Activated CD8-positive, alpha-beta T cell treated with anti-CD3 and anti-CD28 coated beads, Interleukin-2, amount 10 ng/mL, durations not matched to agents 7 days and 5 days (primary cell): ENCODE data around the gene UBL3. TPM values are rescaled to one million over a fixed set of nuclear protein-coding genes. Genes with fewer than 3 reads are reported as not detected.

ENCODE experiments used
- ATAC-seq: fragments of 150-1000 bp; cut with Tn5 transposase; one replicate; pipeline ENCODE4 v1.10.0; 2021; ENCODE audit warnings: moderate library complexity
- CTCF ChIA-PET: fragments of 350-600 bp; sonication (Branson Sonifier 250); formaldehyde crosslinking; loops from one replicate; lab custom pipeline; 2021; ENCODE audit warnings: antibody characterized with exemption; lab: Charles Lee
- POLR2A ChIA-PET: fragments of 350-600 bp; sonication (Branson Sonifier 250); formaldehyde crosslinking; loops from one replicate; lab custom pipeline; 2021; ENCODE audit warnings: antibody characterized with exemption; lab: Charles Lee
- DNase-seq: peaks from one replicate; pipeline ENCODE4 v3.0.0-alpha.2; 2020
- H3K27ac Mint-ChIP-seq: one replicate; pipeline ENCODE4 v1.8.0; 2021; ENCODE audit warnings: mild to moderate bottlenecking, mixed read lengths
- H3K27me3 Mint-ChIP-seq: one replicate; pipeline ENCODE4 v1.8.0; 2021; ENCODE audit warnings: low read depth, mixed read lengths
- H3K36me3 Mint-ChIP-seq: one replicate; pipeline ENCODE4 v1.8.0; 2021; ENCODE audit warnings: low read depth, mixed read lengths
- H3K4me1 Mint-ChIP-seq: one replicate; pipeline ENCODE4 v1.8.0; 2021; ENCODE audit warnings: low read depth, mixed read lengths
- H3K4me3 Mint-ChIP-seq: one replicate; pipeline ENCODE4 v1.8.0; 2021; ENCODE audit warnings: mild to moderate bottlenecking, mixed read lengths
- H3K9me3 Mint-ChIP-seq: one replicate; pipeline ENCODE4 v1.8.0; 2022; ENCODE audit warnings: mixed read lengths; ENCODE audit not compliant: insufficient read depth
- total RNA-seq, 2 experiments: library from RNA; stranded (reverse); gene quantifications; one replicate each; pipeline ENCODE4 v1.2.3, GENCODE V29; 2021

The UBL3 gene
- total RNA-seq, 2 experiments from 2014 or later: 7.3 to 8.4 TPM

DNA sequence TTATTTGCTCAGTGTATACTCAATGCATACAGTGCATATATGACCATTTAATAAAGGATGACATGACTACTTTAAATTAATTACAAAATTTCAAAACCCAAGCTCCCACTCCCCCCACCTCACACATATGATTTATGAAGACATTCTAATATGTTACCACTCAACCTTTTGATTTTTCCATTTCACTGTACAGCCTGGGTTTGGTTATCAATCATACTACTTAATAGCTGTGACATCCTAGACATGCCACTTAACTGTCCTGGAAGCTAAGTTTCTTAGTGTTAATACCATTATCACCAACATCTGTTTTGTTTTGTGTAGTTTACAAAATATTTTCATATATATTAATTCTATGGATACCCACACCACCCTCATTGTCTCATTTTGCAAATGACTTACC lies 42.2 kb downstream of the UBL3 start:
- no peak overlapping the region for H3K4me3 Mint-ChIP-seq
- no peak overlapping the region for H3K27ac Mint-ChIP-seq
- no peaks in the 10 kb centered on the region for H3K36me3 Mint-ChIP-seq
- ChIA-PET POLR2A (no interaction called here), CTCF (interaction anchor here (1.2 to 2.2 kb wide), 3 partner anchors 10 to 304 kb away, joined by 3 to 7 read pairs (median 4); no protein-coding TSS in a partner anchor)
- H3K4me1 Mint-ChIP-seq: no peaks in the 10 kb centered on the region
- H3K27me3 Mint-ChIP-seq: no peaks in the 10 kb centered on the region
- DNase-seq: no peak
- no peak for ATAC-seq
- no peaks in the 10 kb centered on the region for H3K9me3 Mint-ChIP-seq

DNA sequence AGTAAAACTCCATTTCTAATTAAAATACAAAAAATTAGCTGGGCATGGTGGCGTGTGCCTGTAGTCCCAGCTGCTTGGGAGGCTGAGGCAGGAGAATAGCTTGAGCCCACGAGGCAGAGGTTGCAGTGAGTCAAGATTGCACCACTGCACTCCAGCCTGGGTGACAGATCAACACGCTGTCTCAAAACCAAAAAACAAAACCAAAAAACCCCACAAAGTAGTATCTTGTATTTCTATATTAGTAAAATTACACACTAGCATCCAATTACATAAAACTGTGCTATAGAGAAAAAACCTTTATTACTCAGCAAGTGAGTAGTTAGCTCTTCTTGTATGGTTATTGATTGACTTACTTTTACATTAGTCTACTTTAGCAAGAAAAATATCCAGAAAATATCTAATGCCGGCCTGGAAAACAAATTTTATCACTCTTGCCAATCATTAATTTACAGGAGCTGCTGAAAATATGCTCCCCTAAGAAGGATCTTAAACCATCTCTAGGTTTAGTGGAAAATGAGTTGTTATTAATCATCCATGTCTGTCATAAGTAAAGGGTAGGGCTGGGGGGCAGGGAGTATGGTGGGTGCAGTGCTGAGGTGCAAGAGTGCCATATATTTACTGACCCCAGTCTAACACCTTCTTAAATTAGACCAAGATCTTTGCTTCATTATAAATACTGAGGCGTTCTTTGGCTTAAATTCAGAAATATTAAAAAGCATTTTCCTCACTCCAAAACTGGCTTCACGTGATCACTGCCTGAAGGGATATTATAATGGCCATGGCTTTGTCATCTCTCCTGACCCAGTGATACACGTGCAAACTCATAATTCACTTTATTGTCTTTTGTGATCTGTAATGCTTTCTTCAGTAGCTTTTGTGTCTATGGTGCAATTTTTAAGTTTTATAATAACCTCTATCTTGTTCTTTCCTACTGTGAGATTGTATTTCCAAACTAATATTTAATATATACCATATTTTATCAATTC lies 44.1 kb downstream of the UBL3 start:
- no peaks in the 10 kb centered on the region for H3K27me3 Mint-ChIP-seq
- no peak for ATAC-seq

DNA sequence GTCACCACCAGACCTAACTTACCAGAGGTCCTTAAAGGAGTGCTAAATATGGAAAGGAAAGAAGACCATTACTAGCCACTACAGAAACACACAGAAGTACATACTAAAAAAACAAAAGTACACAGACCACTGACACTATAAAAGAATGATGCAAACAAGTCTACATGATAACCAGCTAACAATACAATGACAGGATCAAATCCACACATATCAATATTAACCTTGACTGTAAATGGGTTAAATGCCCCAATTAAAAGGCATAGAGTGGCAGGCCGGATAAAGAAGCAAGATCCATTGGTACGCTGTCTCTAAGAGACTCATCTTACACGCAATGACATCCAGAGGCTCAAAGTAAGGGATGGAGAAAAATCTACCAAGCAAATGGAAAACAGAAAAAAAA lies 47.2 kb downstream of the UBL3 start:
- H3K4me1 Mint-ChIP-seq: peaks cover 2% of the 10 kb centered on the region
- no peaks in the 10 kb centered on the region for H3K36me3 Mint-ChIP-seq
- no peaks in the 10 kb centered on the region for H3K27me3 Mint-ChIP-seq
- no peak for DNase-seq
- CTCF ChIA-PET: no interaction called here
- ATAC-seq: no peak
- H3K9me3 Mint-ChIP-seq: no peaks in the 10 kb centered on the region
- POLR2A ChIA-PET: no interaction called here
- H3K4me3 Mint-ChIP-seq: no peak overlapping the region
- no peak overlapping the region for H3K27ac Mint-ChIP-seq

More for the DNA sequence above, 44.1 kb downstream of the UBL3 start:
- ChIA-PET CTCF (interaction anchor here (1.1 to 2.2 kb wide), 2 partner anchors 306 to 308 kb away, joined by 4 to 7 read pairs; no protein-coding TSS in a partner anchor), POLR2A (interaction anchor here (1.0 kb wide), 1 partner anchor 44 kb away, joined by 3 read pairs; no protein-coding TSS in a partner anchor)
- Mint-ChIP-seq H3K27ac (no peak overlapping the region), H3K4me3 (no peak overlapping the region), H3K36me3 (no peaks in the 10 kb centered on the region), H3K9me3 (no peaks in the 10 kb centered on the region), H3K4me1 (no peaks in the 10 kb centered on the region)
- DNase-seq: no peak

DNA sequence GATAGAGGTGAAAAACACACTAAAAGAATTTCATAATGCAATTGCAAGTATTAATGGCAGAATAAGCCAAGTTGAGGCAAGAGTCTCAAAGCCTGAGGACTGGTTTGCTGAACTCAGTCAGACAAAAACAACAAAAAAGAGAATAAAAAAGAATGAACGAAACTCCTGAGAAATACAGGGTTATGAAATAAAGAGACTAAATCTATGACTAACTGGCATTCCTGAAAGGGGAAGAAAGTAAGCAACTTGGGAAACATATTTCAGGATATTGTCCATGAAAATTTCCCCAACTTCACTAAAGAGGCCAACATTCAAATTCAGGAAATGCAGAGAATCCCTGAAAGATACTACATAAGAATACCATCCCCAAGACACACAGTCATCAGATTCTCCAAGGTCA lies 47.8 kb downstream of the UBL3 start:
- peaks cover 3% of the 10 kb centered on the region for H3K4me1 Mint-ChIP-seq
- no peaks in the 10 kb centered on the region for H3K36me3 Mint-ChIP-seq
- no peak overlapping the region for H3K4me3 Mint-ChIP-seq
- CTCF ChIA-PET: no interaction called here
- no peak overlapping the region for H3K27ac Mint-ChIP-seq
- no peaks in the 10 kb centered on the region for H3K27me3 Mint-ChIP-seq
- DNase-seq (no peak), ATAC-seq (no peak)
- POLR2A ChIA-PET: no interaction called here
- H3K9me3 Mint-ChIP-seq: no peaks in the 10 kb centered on the region

DNA sequence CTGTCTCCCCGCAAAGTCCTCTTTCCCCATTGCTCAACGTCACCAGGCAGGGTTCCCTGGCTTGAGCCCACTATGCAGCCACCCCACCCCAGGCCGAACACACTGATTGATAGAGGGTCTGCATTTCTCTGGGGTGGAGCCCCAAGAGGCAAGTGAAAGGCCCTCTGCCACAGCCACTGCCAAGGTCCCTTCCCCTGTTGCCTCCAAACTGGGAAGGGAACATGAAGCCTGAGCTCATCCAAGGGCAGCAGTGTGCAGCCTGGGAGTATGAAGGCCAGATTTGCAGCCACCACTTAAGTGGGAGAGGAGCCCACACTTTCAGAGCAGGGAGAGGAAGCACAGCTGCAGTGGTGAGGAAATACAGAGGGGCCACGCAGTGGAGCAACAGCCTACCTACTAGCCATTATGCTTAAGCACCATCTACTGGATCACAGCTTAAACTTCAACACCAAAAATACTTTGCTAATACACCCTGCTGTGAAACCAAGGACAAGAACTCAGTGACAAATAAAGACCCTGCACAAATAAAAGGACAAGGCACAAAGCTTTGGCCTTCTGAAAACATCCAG lies 48.6 kb downstream of the UBL3 start:
- H3K9me3 Mint-ChIP-seq: no peaks in the 10 kb centered on the region
- no peak overlapping the region for H3K4me3 Mint-ChIP-seq
- POLR2A ChIA-PET: no interaction called here
- ATAC-seq: no peak
- no peak for DNase-seq
- H3K27me3 Mint-ChIP-seq: no peaks in the 10 kb centered on the region
- peaks cover 4% of the 10 kb centered on the region for H3K4me1 Mint-ChIP-seq
- H3K27ac Mint-ChIP-seq: no peak overlapping the region
- CTCF ChIA-PET: interaction anchor here (0.6 to 1.1 kb wide), 2 partner anchors 31 to 313 kb away, joined by 3 read pairs; no protein-coding TSS in a partner anchor
- no peaks in the 10 kb centered on the region for H3K36me3 Mint-ChIP-seq

DNA sequence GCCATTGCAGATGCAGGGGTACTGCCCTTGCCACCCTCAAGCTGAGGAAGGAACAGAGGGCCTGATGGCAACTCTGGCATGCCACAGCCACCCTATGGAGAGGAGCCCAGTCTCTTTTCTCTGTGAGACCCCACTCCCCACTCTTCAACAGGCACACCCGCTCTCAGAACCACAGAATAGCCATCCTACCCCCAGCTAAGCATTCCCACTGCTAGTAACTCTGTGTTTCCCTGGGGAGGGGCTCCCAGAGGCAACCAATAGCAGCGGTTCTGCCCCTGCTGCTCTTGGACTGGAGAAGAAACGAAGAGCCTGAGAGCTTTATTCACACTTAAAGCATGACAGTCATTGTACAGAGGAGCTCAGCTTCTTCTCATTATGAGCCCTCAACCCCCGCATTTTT lies 49.3 kb downstream of the UBL3 start:
- H3K27me3 Mint-ChIP-seq: no peaks in the 10 kb centered on the region
- H3K27ac Mint-ChIP-seq: no peak overlapping the region
- ATAC-seq: no peak
- CTCF ChIA-PET: interaction anchor here (1.1 kb wide), 1 partner anchor 314 kb away, joined by 3 read pairs; no protein-coding TSS in a partner anchor
- POLR2A ChIA-PET: no interaction called here
- no peak for DNase-seq
- H3K4me3 Mint-ChIP-seq: no peak overlapping the region
- H3K9me3 Mint-ChIP-seq: no peaks in the 10 kb centered on the region
- no peaks in the 10 kb centered on the region for H3K36me3 Mint-ChIP-seq
- H3K4me1 Mint-ChIP-seq: peaks cover 4% of the 10 kb centered on the region

DNA sequence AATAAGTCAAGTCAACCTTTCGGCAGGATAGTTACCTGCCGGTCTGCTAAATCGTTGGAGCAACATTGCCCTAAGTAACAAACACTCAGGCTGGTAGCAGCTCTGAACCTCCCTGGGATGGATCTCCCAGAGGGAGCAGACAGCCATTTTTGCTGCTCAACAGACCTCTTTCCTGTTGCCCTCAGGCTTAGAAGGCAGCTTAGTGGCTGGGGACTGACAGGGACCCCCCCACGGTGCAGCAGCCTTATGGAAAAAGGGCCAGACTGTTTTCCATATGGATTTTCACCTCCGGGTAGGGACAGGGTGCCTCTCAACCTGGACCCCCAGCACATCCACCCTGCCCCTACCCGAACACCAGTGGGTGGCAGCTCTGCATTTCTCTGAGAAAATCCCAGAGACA lies 49.7 kb downstream of the UBL3 start:
- ChIA-PET CTCF (interaction anchor here (0.9 to 1.1 kb wide), 2 partner anchors 29 to 314 kb away, joined by 3 read pairs; no protein-coding TSS in a partner anchor), POLR2A (no interaction called here)
- Mint-ChIP-seq H3K36me3 (no peaks in the 10 kb centered on the region), H3K9me3 (no peaks in the 10 kb centered on the region), H3K4me1 (peaks cover 4% of the 10 kb centered on the region), H3K27ac (no peak overlapping the region), H3K27me3 (no peaks in the 10 kb centered on the region), H3K4me3 (no peak overlapping the region)
- ATAC-seq (no peak), DNase-seq (no peak)

DNA sequence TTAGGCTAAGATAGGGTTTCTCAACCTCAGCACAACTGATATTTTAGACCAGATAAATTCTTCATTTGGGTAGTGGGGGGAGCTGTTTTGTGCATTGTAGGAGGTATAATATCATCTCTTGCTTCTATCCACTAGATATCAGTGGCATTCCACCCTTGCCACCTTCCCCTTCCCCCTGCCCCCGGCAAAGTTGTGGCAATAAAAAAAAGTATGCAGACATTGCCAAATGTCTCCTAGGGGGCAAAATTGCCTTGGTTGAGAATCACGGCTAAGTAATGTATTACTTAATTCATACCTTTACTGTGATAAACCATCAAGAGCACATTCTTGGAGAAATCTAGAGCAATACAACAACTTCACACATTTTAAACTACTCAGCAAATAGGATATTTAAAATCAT lies 51.4 kb downstream of the UBL3 start:
- DNase-seq (no peak), ATAC-seq (no peak)
- peaks cover 4% of the 10 kb centered on the region for H3K4me1 Mint-ChIP-seq
- H3K4me3 Mint-ChIP-seq: no peak overlapping the region
- H3K27ac Mint-ChIP-seq: no peak overlapping the region
- no peaks in the 10 kb centered on the region for H3K9me3 Mint-ChIP-seq
- POLR2A ChIA-PET: no interaction called here
- CTCF ChIA-PET: interaction anchor here (0.9 to 1.6 kb wide), 4 partner anchors 9 to 316 kb away, joined by 3 to 8 read pairs (median 4); no protein-coding TSS in a partner anchor
- no peaks in the 10 kb centered on the region for H3K36me3 Mint-ChIP-seq
- H3K27me3 Mint-ChIP-seq: no peaks in the 10 kb centered on the region

DNA sequence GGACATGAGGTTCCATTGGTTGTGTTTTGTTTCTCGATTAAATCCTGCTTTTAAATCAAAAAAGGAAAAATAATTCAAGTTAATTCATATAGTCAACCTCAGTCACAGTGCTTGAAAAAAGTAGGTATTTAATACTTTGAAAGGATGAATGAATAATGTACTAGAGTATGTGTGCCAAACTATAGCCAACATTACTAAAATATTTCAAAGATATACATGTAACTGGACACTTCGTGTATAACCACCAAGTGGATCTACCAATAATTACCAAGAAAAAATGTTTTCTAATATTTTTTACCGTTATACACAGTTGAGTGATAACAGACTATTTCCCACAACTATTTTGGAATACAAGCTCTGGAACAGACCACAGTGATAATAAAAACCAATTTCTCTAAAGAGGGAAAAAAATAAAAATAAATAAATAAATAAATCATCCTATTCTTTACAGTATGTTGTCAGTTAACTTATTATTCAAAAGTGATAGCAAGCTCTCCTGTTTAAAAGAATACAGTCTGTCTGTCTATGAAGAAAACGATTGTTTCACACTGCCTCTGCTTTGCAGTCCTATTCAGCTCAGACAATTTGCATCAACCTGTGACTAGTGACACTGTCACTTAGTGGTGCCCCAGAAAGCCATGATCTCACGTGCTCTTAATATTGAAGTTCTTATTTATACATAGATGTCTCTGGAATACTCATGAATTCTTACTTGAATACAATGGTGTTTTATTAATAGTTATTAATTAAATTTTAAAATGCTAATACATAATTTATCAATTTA lies 58.2 kb downstream of the UBL3 start:
- DNase-seq (no peak), ATAC-seq (no peak)
- Mint-ChIP-seq H3K27ac (no peak overlapping the region), H3K9me3 (no peaks in the 10 kb centered on the region), H3K4me3 (no peak overlapping the region), H3K27me3 (no peaks in the 10 kb centered on the region), H3K36me3 (no peaks in the 10 kb centered on the region), H3K4me1 (no peaks in the 10 kb centered on the region)
- ChIA-PET POLR2A (no interaction called here), CTCF (no interaction called here)

DNA sequence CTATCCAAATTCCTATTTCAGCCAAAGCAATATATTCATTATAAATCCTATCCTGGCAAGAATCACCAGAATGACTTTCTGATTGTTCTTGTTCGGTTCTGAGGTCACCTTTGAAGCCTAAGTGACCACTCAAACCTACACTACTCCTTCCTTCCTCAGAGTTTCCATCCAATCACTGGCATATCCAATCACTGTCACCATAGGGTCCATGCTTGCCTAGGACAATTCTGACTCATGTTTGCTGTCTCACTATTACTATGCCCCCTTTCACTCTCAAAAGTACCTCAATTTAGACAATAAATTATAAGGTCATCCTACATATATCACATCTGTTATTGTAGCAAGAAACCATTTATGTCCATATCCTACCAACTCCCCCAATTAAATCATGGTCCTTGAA lies 58.9 kb downstream of the UBL3 start:
- POLR2A ChIA-PET: no interaction called here
- ATAC-seq: no peak
- Mint-ChIP-seq H3K27ac (no peak overlapping the region), H3K4me3 (no peak overlapping the region), H3K27me3 (no peaks in the 10 kb centered on the region), H3K4me1 (no peaks in the 10 kb centered on the region), H3K9me3 (no peaks in the 10 kb centered on the region), H3K36me3 (no peaks in the 10 kb centered on the region)
- DNase-seq: no peak
- CTCF ChIA-PET: interaction anchor here (0.9 kb wide), 1 partner anchor 631 kb away, joined by 4 read pairs; the partner anchor contains the start of gene UBE2L5

DNA sequence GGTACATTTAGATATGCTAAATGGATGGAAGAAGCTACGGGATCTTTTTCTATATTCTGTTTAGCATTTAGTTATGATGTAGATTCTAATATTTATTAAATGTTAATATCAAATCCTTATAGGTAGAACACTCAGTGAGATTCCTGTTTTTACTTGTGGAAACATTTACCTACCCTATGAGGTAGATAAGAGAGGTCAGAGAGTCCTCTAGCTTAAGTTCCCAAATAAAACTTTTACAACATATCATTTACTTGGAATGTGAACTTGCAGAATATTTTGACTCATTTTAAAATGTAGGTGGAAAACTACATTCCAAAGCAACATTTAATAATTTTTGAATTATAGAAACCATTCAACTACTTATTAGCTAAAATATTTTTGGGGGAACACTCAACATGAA lies 63.7 kb downstream of the UBL3 start:
- Mint-ChIP-seq H3K27ac (no peak overlapping the region), H3K27me3 (no peaks in the 10 kb centered on the region), H3K4me1 (no peaks in the 10 kb centered on the region), H3K36me3 (no peaks in the 10 kb centered on the region), H3K4me3 (no peak overlapping the region), H3K9me3 (no peaks in the 10 kb centered on the region)
- POLR2A ChIA-PET: no interaction called here
- ATAC-seq (no peak), DNase-seq (no peak)
- CTCF ChIA-PET: interaction anchor here (0.7 to 2.3 kb wide), 3 partner anchors 28 to 329 kb away, joined by 3 to 6 read pairs (median 3); no protein-coding TSS in a partner anchor
